Glutamatergic neuron (in vitro differentiated cells): ENCODE data around the gene CCDC192. TPM values are rescaled to one million over a fixed set of nuclear protein-coding genes. Genes with fewer than 3 reads are reported as not detected.

ENCODE experiments used
- DNase-seq: peaks from one replicate; pipeline ENCODE4 v3.0.0; 2022
- H3K27ac Mint-ChIP-seq: one replicate; pipeline ENCODE4 v1.8.0; 2020; ENCODE audit warnings: mild to moderate bottlenecking, mixed read lengths, inconsistent platforms; ENCODE audit not compliant: unreplicated experiment
- H3K27me3 Mint-ChIP-seq: one replicate; pipeline ENCODE4 v1.8.0; 2020; ENCODE audit warnings: mild to moderate bottlenecking, moderate library complexity, mixed read lengths, inconsistent platforms; ENCODE audit not compliant: unreplicated experiment
- H3K36me3 Mint-ChIP-seq: one replicate; pipeline ENCODE4 v1.8.0; 2020; ENCODE audit warnings: mild to moderate bottlenecking, mixed read lengths, inconsistent platforms; ENCODE audit not compliant: unreplicated experiment
- H3K4me1 Mint-ChIP-seq: one replicate; pipeline ENCODE4 v1.8.0; 2020; ENCODE audit warnings: mild to moderate bottlenecking, low read depth, mixed read lengths, inconsistent platforms; ENCODE audit not compliant: unreplicated experiment
- H3K4me3 Mint-ChIP-seq: one replicate; pipeline ENCODE4 v1.8.0; 2020; ENCODE audit warnings: mild to moderate bottlenecking, mixed read lengths, inconsistent platforms; ENCODE audit not compliant: unreplicated experiment
- H3K9me3 Mint-ChIP-seq: one replicate; pipeline ENCODE4 v1.8.0; 2020; ENCODE audit warnings: mild to moderate bottlenecking, moderate library complexity, mixed read lengths, inconsistent platforms; ENCODE audit not compliant: unreplicated experiment
- total RNA-seq: library from RNA; stranded (reverse); fragmentation: NEBNext Ultra II Directional; extraction: Animal tissue kit (Norgen Biotek cat#: 25700); gene quantifications from one replicate; pipeline ENCODE4 v1.2.1, GENCODE V29; 2021; ENCODE audit not compliant: unreplicated experiment
- TF ChIP-seq, protein P1 (sequence below): fragments of 200-600 bp; sonication (generic); IDR thresholded peaks from one replicate; pipeline ENCODE4 v1.5.0; 2021; ENCODE audit not compliant: partially characterized antibody, unreplicated experiment

The CCDC192 gene
- total RNA-seq, 1 donor from 2014 or later: not detected

- Mint-ChIP-seq H3K9me3 (no peaks in the 10 kb centered on the region), H3K36me3 (no peaks in the 10 kb centered on the region), H3K27me3 (no peaks in the 10 kb centered on the region), H3K4me3 (no peak overlapping the region), H3K4me1 (no peaks in the 10 kb centered on the region), H3K27ac (no peak overlapping the region)
- no peak for DNase-seq
- TF ChIP-seq, protein P1, sequence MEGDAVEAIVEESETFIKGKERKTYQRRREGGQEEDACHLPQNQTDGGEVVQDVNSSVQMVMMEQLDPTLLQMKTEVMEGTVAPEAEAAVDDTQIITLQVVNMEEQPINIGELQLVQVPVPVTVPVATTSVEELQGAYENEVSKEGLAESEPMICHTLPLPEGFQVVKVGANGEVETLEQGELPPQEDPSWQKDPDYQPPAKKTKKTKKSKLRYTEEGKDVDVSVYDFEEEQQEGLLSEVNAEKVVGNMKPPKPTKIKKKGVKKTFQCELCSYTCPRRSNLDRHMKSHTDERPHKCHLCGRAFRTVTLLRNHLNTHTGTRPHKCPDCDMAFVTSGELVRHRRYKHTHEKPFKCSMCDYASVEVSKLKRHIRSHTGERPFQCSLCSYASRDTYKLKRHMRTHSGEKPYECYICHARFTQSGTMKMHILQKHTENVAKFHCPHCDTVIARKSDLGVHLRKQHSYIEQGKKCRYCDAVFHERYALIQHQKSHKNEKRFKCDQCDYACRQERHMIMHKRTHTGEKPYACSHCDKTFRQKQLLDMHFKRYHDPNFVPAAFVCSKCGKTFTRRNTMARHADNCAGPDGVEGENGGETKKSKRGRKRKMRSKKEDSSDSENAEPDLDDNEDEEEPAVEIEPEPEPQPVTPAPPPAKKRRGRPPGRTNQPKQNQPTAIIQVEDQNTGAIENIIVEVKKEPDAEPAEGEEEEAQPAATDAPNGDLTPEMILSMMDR: no peak
Observed at GRCh38 chr5:127891942-127892341, 188.8 kb downstream of the CCDC192 start.

DNA sequence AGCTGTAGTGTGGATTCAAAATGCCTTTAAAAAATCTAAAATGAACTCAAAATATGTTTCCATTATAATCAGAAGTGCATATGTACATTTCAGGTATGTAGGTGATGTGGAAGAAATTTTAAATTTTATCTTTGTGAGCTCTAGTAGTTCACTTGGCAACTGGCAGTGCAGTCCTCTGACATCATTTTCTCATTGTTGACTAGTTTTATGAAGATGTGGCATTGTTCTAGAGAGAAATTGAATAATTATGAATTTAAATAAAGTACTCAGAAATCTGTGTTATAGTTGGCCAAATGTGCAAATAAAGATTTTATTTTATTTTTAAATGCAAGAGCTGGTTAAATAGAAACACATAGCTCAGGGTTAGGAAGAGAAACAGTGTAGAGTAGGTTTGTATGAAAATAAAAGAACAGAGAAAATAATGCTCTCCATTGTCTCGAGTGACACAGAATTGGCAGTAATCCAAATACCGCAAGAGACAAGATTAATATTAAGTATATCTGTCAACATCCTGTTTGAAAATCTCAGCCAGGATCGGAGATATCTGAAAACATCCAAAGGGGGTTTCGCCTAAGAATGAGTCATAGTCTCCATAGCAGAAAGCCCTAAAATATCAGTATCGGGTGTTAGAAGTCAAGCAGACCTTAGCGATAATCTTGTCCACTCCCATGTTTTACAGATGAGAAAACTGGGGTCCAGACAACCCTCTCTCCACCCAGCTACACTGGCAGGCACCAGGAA is 189.4 kb downstream of the CCDC192 start:
- no peaks in the 10 kb centered on the region for H3K36me3 Mint-ChIP-seq
- TF ChIP-seq, protein P1: no peak
- no peak overlapping the region for H3K4me3 Mint-ChIP-seq
- no peak for DNase-seq
- H3K27me3 Mint-ChIP-seq: no peaks in the 10 kb centered on the region
- H3K27ac Mint-ChIP-seq: no peak overlapping the region
- H3K9me3 Mint-ChIP-seq: no peaks in the 10 kb centered on the region
- no peaks in the 10 kb centered on the region for H3K4me1 Mint-ChIP-seq

- H3K4me1 Mint-ChIP-seq: no peaks in the 10 kb centered on the region
- no peaks in the 10 kb centered on the region for H3K27me3 Mint-ChIP-seq
- DNase-seq: no peak
- H3K36me3 Mint-ChIP-seq: no peaks in the 10 kb centered on the region
- no peaks in the 10 kb centered on the region for H3K9me3 Mint-ChIP-seq
- H3K4me3 Mint-ChIP-seq: no peak overlapping the region
- no peak overlapping the region for H3K27ac Mint-ChIP-seq
- TF ChIP-seq, protein P1: no peak
Observed at GRCh38 chr5:127893232-127893631, 190.0 kb downstream of the CCDC192 start.

GRCh38 chr5:127894461-127894860 is 191.3 kb downstream of the CCDC192 start:
- TF ChIP-seq, protein P1: no peak
- DNase-seq: no peak
- Mint-ChIP-seq H3K36me3 (no peaks in the 10 kb centered on the region), H3K27me3 (no peaks in the 10 kb centered on the region), H3K4me1 (no peaks in the 10 kb centered on the region), H3K27ac (no peak overlapping the region), H3K4me3 (no peak overlapping the region), H3K9me3 (no peaks in the 10 kb centered on the region)

DNA sequence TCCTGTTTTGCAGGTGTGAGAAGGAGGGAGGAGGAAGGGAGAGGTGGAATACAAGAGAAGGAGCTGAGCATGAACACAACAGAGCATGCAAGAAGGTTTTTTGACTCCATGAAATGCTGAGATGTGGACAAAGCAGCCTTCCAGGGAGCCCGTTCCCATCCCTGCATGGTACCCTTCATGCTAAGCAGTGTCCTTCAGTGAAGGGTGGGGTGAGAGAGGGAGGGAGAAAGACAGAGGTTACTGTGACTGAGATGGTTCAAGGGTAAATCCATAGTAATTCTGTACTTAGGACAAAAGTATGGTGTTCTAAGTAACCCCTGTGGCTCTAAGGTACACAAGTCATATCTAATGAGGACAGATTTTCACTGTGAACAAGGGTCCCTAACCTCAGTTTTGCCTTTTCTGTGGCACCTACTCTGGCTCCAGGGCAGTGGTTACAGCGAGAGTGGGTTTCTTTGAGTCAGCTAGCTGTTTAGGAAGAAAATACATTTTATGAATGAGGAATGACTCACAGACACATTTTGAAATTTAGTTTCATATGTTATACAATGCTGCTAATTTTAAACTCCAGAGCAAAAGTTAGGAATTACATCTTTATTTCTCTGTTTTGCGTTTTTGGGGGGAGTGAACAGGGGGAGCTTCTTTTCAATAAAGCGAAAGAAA is 195.5 kb downstream of the CCDC192 start:
- TF ChIP-seq, protein P1: no peak
- H3K4me3 Mint-ChIP-seq: no peak overlapping the region
- no peaks in the 10 kb centered on the region for H3K9me3 Mint-ChIP-seq
- no peaks in the 10 kb centered on the region for H3K4me1 Mint-ChIP-seq
- no peaks in the 10 kb centered on the region for H3K27me3 Mint-ChIP-seq
- no peaks in the 10 kb centered on the region for H3K36me3 Mint-ChIP-seq
- DNase-seq: no peak
- H3K27ac Mint-ChIP-seq: no peak overlapping the region
